ENCODE results near the gene ATG16L1.

DNA sequence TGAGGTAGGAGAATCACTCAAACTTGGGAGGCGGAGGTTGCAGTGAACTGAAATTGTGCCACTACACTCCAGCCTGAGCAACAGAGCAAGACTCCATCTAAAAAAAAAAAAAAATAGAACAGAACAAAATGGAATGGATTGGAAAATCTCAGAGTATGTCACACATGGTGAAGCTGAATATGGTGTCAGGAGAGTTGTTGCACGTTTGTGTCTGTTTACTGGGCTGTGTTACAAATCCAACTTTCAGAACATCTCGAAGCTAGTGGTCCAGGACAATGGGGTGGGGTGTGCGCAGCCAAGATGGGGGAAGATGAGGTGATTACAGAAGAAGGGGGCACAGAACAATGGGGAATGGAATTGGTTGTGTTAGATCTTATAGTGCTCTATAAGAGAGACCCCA lies 73.8 kb downstream of the ATG16L1 start:
- TF ChIP-seq EZH2 (IDR thresholded peaks at IDR 0.05) (no peak), POLR2AphosphoS5 (IDR thresholded peaks at IDR 0.05; ENCODE audit: borderline replicate concordance, low read depth, low read length) (no peak)

Measured in SK-N-MC (cell line).